SK-N-SH treated with all-trans-retinoic acid at 6 μM for 48 hours (cell line): ENCODE data around the gene LCE3A.
A peak's percentile ranks its signal among the peaks of the same experiment; 100 is the strongest.

ENCODE experiments used
- ATAC-seq: fragments of 200-7000 bp; cut with Tn5 transposase; 3 replicates; pipeline ENCODE4 v1.9.1; 2020; ENCODE audit warnings: mild to moderate bottlenecking, moderate library complexity
- ARNTL ChIP-seq: fragments of 450-650 bp; formaldehyde crosslinking; IDR thresholded peaks from 2 replicates; pipeline ENCODE4 v1.5.0; 2020; ENCODE audit warnings: low read depth, mild to moderate bottlenecking, moderate library complexity, borderline replicate concordance
- BACH2 ChIP-seq: fragments of 250-450 bp; sonication (Bioruptor Pico); IDR thresholded peaks from 2 replicates; pipeline ENCODE4 v1.9.0; 2021; ENCODE audit warnings: mild to moderate bottlenecking, borderline replicate concordance
- CREB5 ChIP-seq: fragments of 250-450 bp; sonication (Bioruptor Pico); IDR thresholded peaks from 2 replicates; pipeline ENCODE4 v1.5.1; 2020; ENCODE audit warnings: low read depth, mild to moderate bottlenecking, moderate library complexity
- CSDC2 ChIP-seq: fragments of 250-450 bp; sonication (Bioruptor Pico); IDR thresholded peaks from 2 replicates; pipeline ENCODE4 v1.5.0; 2020; ENCODE audit warnings: mild to moderate bottlenecking, moderate library complexity
- CSRNP3 ChIP-seq: fragments of 250-450 bp; sonication (Bioruptor Pico); IDR thresholded peaks from 2 replicates; pipeline ENCODE4 v1.5.1; 2021; ENCODE audit warnings: mild to moderate bottlenecking, moderate library complexity
- GLIS3 ChIP-seq: fragments of 250-450 bp; sonication (Bioruptor Pico); IDR thresholded peaks from 2 replicates; pipeline ENCODE4 v1.5.0; 2020; ENCODE audit warnings: mild to moderate bottlenecking, moderate library complexity
- ISL1 ChIP-seq: fragments of 250-450 bp; sonication (Bioruptor Pico); IDR thresholded peaks from 2 replicates; pipeline ENCODE4 v2.1.2; 2022; ENCODE audit warnings: mild to moderate bottlenecking, moderate library complexity
- OSR1 ChIP-seq: fragments of 250-450 bp; sonication (Bioruptor Pico); IDR thresholded peaks from 2 replicates; pipeline ENCODE4 v1.8.0; 2022; ENCODE audit warnings: moderate library complexity, mild to moderate bottlenecking, inconsistent platforms
- PATZ1 ChIP-seq: fragments of 250-450 bp; sonication (Bioruptor Pico); IDR thresholded peaks from 2 replicates; pipeline ENCODE4 v1.8.0; 2020; ENCODE audit warnings: mild to moderate bottlenecking, moderate library complexity, borderline replicate concordance
- POU6F1 ChIP-seq: fragments of 250-450 bp; sonication (Bioruptor Pico); IDR thresholded peaks from 2 replicates; pipeline ENCODE4 v1.8.0; 2021; ENCODE audit warnings: low read depth, mild to moderate bottlenecking, moderate library complexity, borderline replicate concordance
- PPARA ChIP-seq: fragments of 250-450 bp; sonication (Bioruptor Pico); IDR thresholded peaks from 2 replicates; pipeline ENCODE4 v1.5.0; 2020; ENCODE audit warnings: mild to moderate bottlenecking, borderline replicate concordance
- RARB ChIP-seq: fragments of 250-450 bp; sonication (Bioruptor Pico); IDR thresholded peaks from 2 replicates; pipeline ENCODE4 v1.8.0; 2021; ENCODE audit warnings: mild to moderate bottlenecking, moderate library complexity
- TCF4 ChIP-seq: fragments of 250-450 bp; sonication (Bioruptor Pico); IDR thresholded peaks from 2 replicates; pipeline ENCODE4 v1.8.0; 2021; ENCODE audit warnings: mild to moderate bottlenecking, moderate library complexity, borderline replicate concordance
- TOX ChIP-seq: fragments of 250-450 bp; sonication (Bioruptor Pico); IDR thresholded peaks from 2 replicates; pipeline ENCODE4 v1.8.0; 2021; ENCODE audit warnings: mild to moderate bottlenecking, moderate library complexity, borderline replicate concordance
- TSHZ2 ChIP-seq: fragments of 250-450 bp; sonication (Bioruptor Pico); IDR thresholded peaks from 2 replicates; pipeline ENCODE4 v1.5.0; 2020; ENCODE audit warnings: mild to moderate bottlenecking, moderate library complexity
- ZC3H10 ChIP-seq: fragments of 250-450 bp; sonication (Bioruptor Pico); IDR thresholded peaks from 2 replicates; pipeline ENCODE4 v1.5.1; 2021; ENCODE audit warnings: mild to moderate bottlenecking, moderate library complexity
- ZFP3 ChIP-seq: fragments of 250-450 bp; sonication (Bioruptor Pico); IDR thresholded peaks from 2 replicates; pipeline ENCODE4 v1.5.0; 2020; ENCODE audit warnings: mild to moderate bottlenecking, moderate library complexity
- ZFP30 ChIP-seq: fragments of 450-650 bp; formaldehyde crosslinking; IDR thresholded peaks from 2 replicates; pipeline ENCODE4 v1.5.0; 2022; ENCODE audit warnings: mild to moderate bottlenecking, moderate library complexity
- ZNF565 ChIP-seq: fragments of 450-650 bp; formaldehyde crosslinking; conservative IDR thresholded peaks from 2 replicates; pipeline ENCODE4 v1.5.0; 2020; ENCODE audit warnings: low read depth, mild to moderate bottlenecking, moderate library complexity
- ZNF70 ChIP-seq: fragments of 450-650 bp; formaldehyde crosslinking; IDR thresholded peaks from 2 replicates; pipeline ENCODE4 v1.5.0; 2020; ENCODE audit warnings: mild to moderate bottlenecking, moderate library complexity
- ZNF8 ChIP-seq: fragments of 450-650 bp; formaldehyde crosslinking; IDR thresholded peaks from 2 replicates; pipeline ENCODE4 v1.5.0; 2020; ENCODE audit warnings: mild to moderate bottlenecking, moderate library complexity

Gene LCE3A

GRCh38 chr1:152626744-152627143 lies 3.8 kb upstream of the LCE3A start:
- no peak for ATAC-seq
- TF ChIP-seq PPARA (CRISPR knock-in tag) = no peak
- TF ChIP-seq PATZ1 (CRISPR knock-in tag) = no peak
- no peak for TF ChIP-seq BACH2
- no peak for TF ChIP-seq CSDC2
- no peak for TF ChIP-seq ZFP3
- no peak for TF ChIP-seq ZNF565
- no peak for TF ChIP-seq TCF4 (CRISPR knock-in tag)

- peak; percentile 87 for ATAC-seq
- no peak for TF ChIP-seq ISL1
- TF ChIP-seq CSRNP3 (CRISPR knock-in tag) = no peak
- no peak for TF ChIP-seq RARB (CRISPR knock-in tag)
- no peak for TF ChIP-seq POU6F1 (CRISPR knock-in tag)
- no peak for TF ChIP-seq ZNF70 (CRISPR knock-in tag)
- no peak for TF ChIP-seq TSHZ2
- TF ChIP-seq PPARA (CRISPR knock-in tag) = no peak
Measured at GRCh38 chr1:152623203-152623844, 421 bp upstream of the LCE3A start.

GRCh38 chr1:152621993-152622392 lies 910 bp downstream of the LCE3A start:
- ATAC-seq = no peak
- TF ChIP-seq POU6F1 (CRISPR knock-in tag) = no peak
- TF ChIP-seq BACH2 = no peak
- no peak for TF ChIP-seq ZC3H10 (CRISPR knock-in tag)
- TF ChIP-seq TOX (CRISPR knock-in tag) = no peak
- TF ChIP-seq CREB5 (CRISPR knock-in tag) = no peak
- TF ChIP-seq RARB (CRISPR knock-in tag) = no peak
- no peak for TF ChIP-seq ZNF565
- TF ChIP-seq CSRNP3 (CRISPR knock-in tag) = no peak
- TF ChIP-seq OSR1 (CRISPR knock-in tag) = no peak
- no peak for TF ChIP-seq GLIS3
- TF ChIP-seq PATZ1 (CRISPR knock-in tag) = no peak
- TF ChIP-seq CSDC2 = no peak
- TF ChIP-seq ZFP3 = no peak
- no peak for TF ChIP-seq ZNF8 (CRISPR knock-in tag)
- TF ChIP-seq ZNF70 (CRISPR knock-in tag) = no peak
- TF ChIP-seq ARNTL (CRISPR knock-in tag) = no peak
- no peak for TF ChIP-seq TCF4 (CRISPR knock-in tag)
- TF ChIP-seq ZFP30 (CRISPR knock-in tag) = no peak
- TF ChIP-seq PPARA (CRISPR knock-in tag) = no peak
